ENCODE data around the gene CSNK2B.

GRCh38 chr6:31621991-31622390 is 43.9 kb upstream of the CSNK2B start:
- TF ChIP-seq POLR2AphosphoS5 (IDR thresholded peaks at IDR 0.05; ENCODE audit: low read depth, low read length) = no peak
- no peak for TF ChIP-seq POLR2A (IDR thresholded peaks at IDR 0.05; ENCODE audit: low read depth, low read length)

Measured in GM12892 (cell line).